Hepatocyte (in vitro differentiated cells): Measurements from ENCODE around the gene LBHD2.

Experiments
- CTCF ChIP-seq: fragments of 200-600 bp; sonication (generic); IDR thresholded peaks from 2 replicates; pipeline ENCODE4 v1.5.1; 2016; ENCODE audit warnings: antibody characterized with exemption, mild to moderate bottlenecking; ENCODE audit not compliant: poor library complexity
- EZH2 ChIP-seq: fragments of 200-600 bp; sonication (generic); IDR thresholded peaks from 2 replicates; pipeline ENCODE4 v1.6.1; 2016; ENCODE audit warnings: antibody characterized with exemption, mild to moderate bottlenecking, borderline replicate concordance
- EZH2phosphoT487 ChIP-seq: fragments of 200-600 bp; sonication (generic); IDR thresholded peaks from one replicate; pipeline ENCODE4 v1.6.1; 2018; ENCODE audit warnings: antibody characterized with exemption, mild to moderate bottlenecking, low read depth, moderate library complexity; ENCODE audit not compliant: unreplicated experiment, severe bottlenecking

GRCh38 chr14:103137689-103138300 lies 53.8 kb downstream of the LBHD2 start:
- TF ChIP-seq CTCF (no peak), EZH2 (no peak), EZH2phosphoT487 (no peak)
